Effector CD4-positive, alpha-beta T cell (primary cell): Measurements from ENCODE around the gene SLC47A2.

Experiments
- DNase-seq: peaks from one replicate; pipeline ENCODE4 v3.0.0-alpha.2; 2020

Gene SLC47A2

DNA sequence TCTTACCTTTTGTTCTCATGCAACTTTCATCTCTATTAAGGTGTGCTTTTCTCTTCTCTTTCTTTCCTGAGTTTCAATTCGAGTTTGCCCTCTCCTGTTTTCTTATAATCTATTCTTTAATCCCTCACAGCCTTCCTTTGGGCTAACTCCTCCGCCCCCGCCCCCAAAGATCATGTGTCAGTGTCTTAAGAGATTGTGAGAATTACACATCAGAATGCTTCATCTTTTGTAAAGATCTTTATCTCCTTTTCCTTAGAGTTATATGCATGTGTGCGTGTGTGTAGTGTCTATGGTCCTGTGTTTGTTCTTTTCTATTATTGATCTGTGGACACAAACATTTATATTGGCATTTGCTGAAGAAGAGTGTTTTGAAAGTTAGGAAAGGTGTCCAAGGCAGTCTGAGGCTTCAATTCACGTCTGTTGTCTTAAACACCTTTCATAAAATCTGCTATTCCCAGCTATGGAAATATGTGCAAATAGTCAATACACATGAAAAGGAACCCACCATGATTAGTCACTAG lies 74.0 kb downstream of the SLC47A2 start:
- DNase-seq: no peak

DNA sequence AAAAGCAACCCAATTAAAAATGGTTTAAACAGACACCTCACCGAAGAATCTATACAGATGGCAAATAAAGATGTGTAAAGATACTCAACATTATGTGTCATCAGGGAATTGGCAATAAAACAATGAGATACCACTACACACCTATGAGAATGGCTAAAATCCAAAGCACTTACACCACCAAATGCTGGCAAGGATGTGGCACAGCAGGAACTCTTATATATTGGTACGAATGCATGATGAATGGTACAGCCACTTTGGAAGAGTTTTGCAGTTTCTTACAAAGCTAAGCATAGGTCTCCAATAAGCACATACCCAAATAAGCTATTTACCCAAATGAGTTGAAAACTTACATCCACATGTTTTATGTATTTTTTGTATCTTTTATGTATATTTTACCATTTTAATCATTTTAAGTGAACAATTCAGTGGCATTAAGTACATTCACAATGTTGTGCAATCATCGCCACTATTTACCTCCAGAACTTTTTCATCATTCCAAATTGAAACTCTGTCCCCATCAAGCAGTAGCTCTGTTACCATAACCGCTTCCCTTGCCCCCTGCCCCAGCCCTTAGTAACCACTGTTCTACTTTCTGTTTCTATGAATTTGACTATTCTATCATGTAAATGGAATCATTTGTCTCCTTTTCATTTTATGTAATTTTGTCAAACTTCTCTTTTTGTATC lies 74.6 kb downstream of the SLC47A2 start:
- no peak for DNase-seq

DNA sequence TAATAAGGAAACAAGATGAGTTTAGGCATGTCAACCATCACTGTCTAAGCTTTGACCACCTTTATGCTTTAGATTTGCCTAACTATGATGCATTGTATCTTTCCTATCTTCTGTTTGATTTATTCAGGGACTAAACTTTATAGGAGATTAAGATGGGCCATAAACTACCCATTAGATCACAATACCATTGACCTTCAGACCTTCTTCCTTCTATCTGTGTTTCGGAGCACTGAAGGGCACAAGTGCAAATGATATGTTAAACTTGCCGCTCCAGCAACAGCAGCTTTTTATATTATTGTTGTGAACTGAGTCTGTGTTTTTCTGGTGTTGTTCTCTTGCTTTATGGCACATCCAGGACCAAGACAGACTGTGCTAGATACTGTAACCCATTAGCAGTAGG lies 84.5 kb downstream of the SLC47A2 start:
- no peak for DNase-seq

DNA sequence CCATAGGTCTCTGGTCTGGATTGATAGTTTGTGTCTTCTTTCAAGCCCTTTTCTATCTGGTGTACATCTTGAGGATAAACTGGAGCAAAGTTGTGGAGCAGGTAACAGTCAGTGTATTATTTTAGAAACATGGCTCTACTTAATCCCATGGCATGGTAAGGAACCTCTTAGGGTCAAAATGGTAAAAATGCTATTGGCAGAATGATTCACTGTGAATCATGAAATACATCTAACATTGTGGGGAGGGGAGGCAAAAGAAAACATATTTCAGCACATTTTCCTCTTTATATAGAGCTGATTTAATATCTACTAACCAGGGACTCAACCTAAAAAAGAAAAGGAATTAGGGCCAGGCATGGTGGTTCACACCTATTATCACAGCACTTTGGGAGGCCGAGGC lies 85.7 kb downstream of the SLC47A2 start:
- no peak for DNase-seq

DNA sequence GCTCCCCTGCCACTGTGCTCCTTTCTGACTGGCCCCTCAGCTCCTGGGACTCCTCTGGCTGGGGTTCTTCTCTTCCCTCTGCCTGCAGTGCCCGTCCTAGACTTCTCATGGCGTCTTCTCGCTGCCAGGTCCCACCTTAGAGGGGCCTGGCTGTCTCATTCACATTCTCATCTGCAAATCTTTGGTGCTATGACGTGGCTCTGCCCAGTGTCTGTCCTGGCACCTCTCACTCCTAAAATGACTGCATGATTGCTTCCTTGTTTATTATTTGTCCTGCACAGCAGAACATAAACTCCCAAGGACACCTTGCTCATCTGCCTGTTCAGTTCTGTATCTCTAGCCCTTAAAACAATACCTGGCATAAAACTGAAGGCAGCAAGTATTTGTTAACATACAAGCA lies 86.3 kb downstream of the SLC47A2 start:
- no peak for DNase-seq

DNA sequence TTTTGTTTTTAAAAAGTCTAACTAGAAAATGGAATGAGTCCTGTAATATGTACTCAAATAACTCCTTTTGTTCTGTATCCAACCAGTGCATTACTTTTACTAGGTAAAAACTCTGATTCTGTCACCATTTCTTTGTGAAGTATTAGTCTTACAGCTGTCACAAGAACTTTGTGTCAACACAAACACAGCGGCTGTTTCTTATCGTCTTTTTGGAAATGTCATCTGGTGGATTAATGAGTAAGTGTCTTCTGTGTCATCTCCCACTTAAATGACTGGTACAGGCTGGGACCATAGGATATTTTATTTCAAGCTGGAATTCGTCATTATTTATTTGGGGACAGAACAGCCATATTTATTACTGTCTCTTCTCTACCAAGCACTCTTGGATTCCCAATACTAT lies 86.9 kb downstream of the SLC47A2 start:
- DNase-seq: no peak
